Pancreas (tissue), 10 donors: ENCODE measurements around the gene KIF16B. TPM values are rescaled to one million over a fixed set of nuclear protein-coding genes. Genes with fewer than 3 reads are reported as not detected.

Experiments used
- ATAC-seq, 4 donors: fragments of 200-7000 bp; cut with Tn5 transposase; one replicate each; pipeline versions ENCODE4 v1.8.0 to v1.9.1; 2020; ENCODE audit warnings: mild to moderate bottlenecking in 4 of 4, moderate library complexity in 4 of 4
- DNase-seq, 6 donors: peaks; one replicate each; pipeline ENCODE4 v3.0.0-alpha.2; 2020
- FAIRE-seq: peaks from 2 replicates; lab custom pipeline; 2012; peaks lifted over from hg19 to GRCh38; lab: Jason Lieb, UNC
- H3K27ac ChIP-seq, 4 donors: fragments of 200-600 bp; sonication (generic); 1 replicate in 3 of 4; 2 replicates in 1 of 4; pipeline versions ENCODE4 v1.5.0 to v1.8.0; 2020
- H3K27me3 ChIP-seq, 4 donors: fragments of 200-600 bp; one replicate each; pipeline ENCODE4 v1.8.0; 2021
- H3K36me3 ChIP-seq, 3 donors: fragments of 200-600 bp; sonication (generic) in 1 of 3; one replicate each; pipeline versions ENCODE4 v1.5.0 to v1.8.0; 2020 to 2021
- H3K4me1 ChIP-seq, 3 donors: fragments of 200-600 bp; one replicate each; pipeline ENCODE4 v1.8.0; 2021
- H3K4me3 ChIP-seq, 4 donors: fragments of 200-600 bp; sonication (generic) in 2 of 4; one replicate each; pipeline versions ENCODE4 v1.5.0 to v1.8.0; 2020 to 2021
- H3K9me3 ChIP-seq, 4 donors: fragments of 200-600 bp; one replicate each; pipeline ENCODE4 v1.8.0; 2021
- CTCF ChIP-seq, 4 donors: fragments of 200-600 bp; sonication (generic) in 3 of 4; IDR thresholded peaks; one replicate each; pipeline versions ENCODE4 v1.5.0 to v1.8.0; 2021; ENCODE audit warnings: antibody characterized with exemption in 4 of 4
- WGBS, 2 donors: extraction: QIAGEN DNeasy Blood & Tissue Kit; methylation state at CpG; one replicate each; pipeline ENCODE4 v1.1.7; 2013; 5-methylcytosine and 5-hydroxymethylcytosine counted together
- intact Hi-C, 3 donors: fragments of 100-400 bp; cut with DNase I; formaldehyde crosslinking; loops; one replicate each; pipeline versions ENCODE4 v1.11.1 to v1.14.2; 2022
- polyA plus RNA-seq, 2 donors: library from polyadenylated mRNA; stranded (reverse); fragments of 200-250 nt; gene quantifications; one replicate each; pipeline ENCODE4 v1.2.3, GENCODE V29; 2013
- total RNA-seq, 6 donors: library from RNA; stranded (reverse); fragmentation: NEBNext Ultra II Directional in 4 of 6; extraction: Animal tissue kit (Norgen Biotek cat#: 25700) in 4 of 6; gene quantifications; one replicate each; pipeline versions ENCODE4 v1.2.1 to v1.2.4, GENCODE V29; 2021 to 2023
- donor health status: healthy with polysubstance abuse.
- donor health status: DM: no; HTN: no; CAD: no; lungs with moderate emphysema.
- donor health status: DM: no; HTN: no; CAD: no.
- donor health status: control.
- donor health status: control.
- donor health status: Bipolar disorder and iron deficiency.
- donor health status: DM: yes; HTN: yes; CAD: no.
- donor health status: DM: no; HTN: no; CAD: no.
- donor health status: DM: no; HTN: no; CAD: no.
- donor health status: DM: yes; HTN: yes; CAD: no.

KIF16B gene
- total and polyA plus RNA-seq, 8 donors, result 4.4 to 12.2 (median 7.3) TPM

GRCh38 chr20:16505894-16506293, 67.4 kb downstream of the KIF16B start:
- intact Hi-C loops, result loop anchor here in 1 of 3 donors (10.0 kb wide), 1 partner anchor 119 kb away; no protein-coding TSS in a partner anchor
- DNase-seq, result no peak
- 81 to 90% methylated on average over 8 of the region's 8 CpGs for WGBS, 2 donors
- no peak for FAIRE-seq
- Histone ChIP-seq H3K36me3 (peaks cover 0 to 46% (median 0%) of the 10 kb centered on the region in 3 donors), H3K9me3 (no peaks in the 10 kb centered on the region), H3K4me3 (no peak overlapping the region), H3K27me3 (no peaks in the 10 kb centered on the region), H3K4me1 (no peaks in the 10 kb centered on the region), H3K27ac (no peak overlapping the region)
- TF ChIP-seq CTCF (IDR thresholded peaks at IDR 0.05), result no peak
- no peak for ATAC-seq

GRCh38 chr20:16501301-16501700, 71.9 kb downstream of the KIF16B start:
- no peak for ATAC-seq
- DNase-seq, result no peak
- Histone ChIP-seq H3K9me3 (no peaks in the 10 kb centered on the region), H3K27me3 (no peaks in the 10 kb centered on the region), H3K4me3 (no peak overlapping the region), H3K27ac (no peak overlapping the region), H3K36me3 (peaks cover 0 to 22% (median 0%) of the 10 kb centered on the region in 3 donors), H3K4me1 (no peaks in the 10 kb centered on the region)
- intact Hi-C loops, result loop anchor here in 1 of 3 donors (10.0 kb wide), 1 partner anchor 124 kb away; no protein-coding TSS in a partner anchor
- no peak for TF ChIP-seq CTCF (IDR thresholded peaks at IDR 0.05)
- 77 to 79% methylated on average over 2 of the region's 2 CpGs for WGBS, 2 donors
- no peak for FAIRE-seq

GRCh38 chr20:16500197-16500596, 73.1 kb downstream of the KIF16B start:
- WGBS, 2 donors, result 80 to 91% methylated on average over 3 of the region's 3 CpGs
- FAIRE-seq (no peak), ATAC-seq (no peak), DNase-seq (no peak)
- Histone ChIP-seq H3K9me3 (no peaks in the 10 kb centered on the region), H3K4me3 (no peak overlapping the region), H3K27me3 (no peaks in the 10 kb centered on the region), H3K36me3 (peaks cover 0 to 17% (median 0%) of the 10 kb centered on the region in 3 donors), H3K27ac (no peak overlapping the region), H3K4me1 (no peaks in the 10 kb centered on the region)
- no peak for TF ChIP-seq CTCF (IDR thresholded peaks at IDR 0.05)
- intact Hi-C loops, result loop anchor here in 1 of 3 donors (10.0 kb wide), 1 partner anchor 125 kb away; no protein-coding TSS in a partner anchor

- Histone ChIP-seq H3K9me3 (no peaks in the 10 kb centered on the region), H3K4me3 (no peak overlapping the region), H3K4me1 (no peaks in the 10 kb centered on the region), H3K36me3 (peaks cover 0 to 7% (median 0%) of the 10 kb centered on the region in 3 donors), H3K27ac (no peak overlapping the region), H3K27me3 (no peaks in the 10 kb centered on the region)
- intact Hi-C loops, result no loop called here
- FAIRE-seq (no peak), DNase-seq (no peak), ATAC-seq (no peak)
- 89 to 91% methylated on average over 10 of the region's 10 CpGs for WGBS, 2 donors
- no peak for TF ChIP-seq CTCF (IDR thresholded peaks at IDR 0.05)
Observed at GRCh38 chr20:16498526-16499253, 74.6 kb downstream of the KIF16B start.

GRCh38 chr20:16497896-16498295, 75.4 kb downstream of the KIF16B start:
- H3K9me3 ChIP-seq, result no peaks in the 10 kb centered on the region
- FAIRE-seq (no peak), DNase-seq (no peak), ATAC-seq (no peak)
- no peak overlapping the region for H3K27ac ChIP-seq
- H3K36me3 ChIP-seq, result peaks cover 0 to 4% (median 0%) of the 10 kb centered on the region in 3 donors
- no peak overlapping the region for H3K4me3 ChIP-seq
- intact Hi-C loops, result no loop called here
- no peak for TF ChIP-seq CTCF (IDR thresholded peaks at IDR 0.05)
- WGBS, 2 donors, result 90 to 92% methylated on average over 6 of the region's 6 CpGs
- no peaks in the 10 kb centered on the region for H3K4me1 ChIP-seq
- H3K27me3 ChIP-seq, result no peaks in the 10 kb centered on the region
